Kidney (tissue), 14 donors: ENCODE measurements around the gene PPT1. TPM values are rescaled to one million over a fixed set of nuclear protein-coding genes. Genes with fewer than 3 reads are reported as not detected.

ENCODE experiments used
- DNase-seq, 5 donors: peaks; one replicate each; pipeline ENCODE4 v3.0.0-alpha.2; 2013 to 2020
- FAIRE-seq: peaks from 2 replicates; lab custom pipeline; 2012; peaks lifted over from hg19 to GRCh38; lab: Jason Lieb, UNC
- H3K27ac ChIP-seq, 2 donors: one replicate each; pipeline ENCODE4 v1.7.0; 2013; ENCODE audit warnings: low read depth in 2 of 2, low read length in 2 of 2, inconsistent platforms in 1 of 2
- H3K27me3 ChIP-seq: one replicate; pipeline ENCODE4 v1.7.1; 2013; ENCODE audit warnings: low read length, inconsistent platforms; ENCODE audit not compliant: control insufficient read depth, insufficient read depth
- H3K36me3 ChIP-seq, 3 donors: one replicate each; pipeline versions ENCODE4 v1.7.0 to v1.7.1; 2013; ENCODE audit warnings: low read length in 3 of 3, control low read depth in 1 of 3, inconsistent platforms in 1 of 3; ENCODE audit not compliant: insufficient read depth in 3 of 3, control insufficient read depth in 2 of 3
- H3K4me1 ChIP-seq, 3 donors: one replicate each; pipeline versions ENCODE4 v1.7.0 to v1.7.1; 2013; ENCODE audit warnings: low read length in 3 of 3, inconsistent platforms in 1 of 3, low read depth in 1 of 3; ENCODE audit not compliant: control insufficient read depth in 2 of 3, insufficient read depth in 2 of 3
- H3K4me3 ChIP-seq, 3 donors: one replicate each; pipeline versions ENCODE4 v1.7.0 to v1.8.1; 2013; ENCODE audit warnings: low read length in 3 of 3, control low read depth in 1 of 3, inconsistent platforms in 1 of 3
- H3K9ac ChIP-seq, 3 donors: one replicate each; pipeline versions ENCODE4 v1.7.0 to v1.7.1; 2013; ENCODE audit warnings: low read length in 3 of 3, control low read depth in 1 of 3, inconsistent platforms in 1 of 3
- H3K9me3 ChIP-seq, 3 donors: one replicate each; pipeline versions ENCODE4 v1.7.0 to v1.7.1; 2013; ENCODE audit warnings: low read length in 3 of 3, control low read depth in 1 of 3, inconsistent platforms in 1 of 3; ENCODE audit not compliant: control insufficient read depth in 2 of 3, insufficient read depth in 1 of 3
- CTCF ChIP-seq: IDR thresholded peaks from 3 replicates; pipeline ENCODE4 v1.5.1; 2012; ENCODE audit warnings: mild to moderate bottlenecking, moderate library complexity, borderline replicate concordance; ENCODE audit not compliant: insufficient read depth; ENCODE audit errors: extremely low read depth
- intact Hi-C: fragments of 100-400 bp; cut with DNase I; formaldehyde crosslinking; loops from one replicate; pipeline ENCODE4 v1.11.1; 2022
- polyA plus RNA-seq: library from polyadenylated mRNA; stranded (reverse); fragments of 350-450 nt; fragmentation: Illumina TruSeq; extraction: RNeasy Lipid Tissue Mini Kit (QIAGEN cat#74804); gene quantifications from one replicate; pipeline ENCODE4 v1.2.3, GENCODE V29; 2014; ENCODE audit warnings: low read depth, low replicate concordance; ENCODE audit not compliant: insufficient read depth
- total RNA-seq: library from RNA; stranded (reverse); fragmentation: NEBNext Ultra II Directional; extraction: Animal tissue kit (Norgen Biotek cat#: 25700); gene quantifications from one replicate; pipeline ENCODE4 v1.2.1, GENCODE V29; 2021
- donor health status: control.
- donor health status: control.
- donor health status: control.
- donor health status: control.
- donor health status: control.
- donor health status: DM: yes; HTN: yes; CAD: no.
- donor health status: Normal renal cell carcinoma (clear cell type).

Gene PPT1
- total and polyA plus RNA-seq, 2 donors from 2014 or later = 95.5 to 110 TPM

- no peak for TF ChIP-seq CTCF
- Histone ChIP-seq H3K9ac (no peak overlapping the region), H3K4me1 (peaks cover 0 to 10% (median 7%) of the 10 kb centered on the region in 3 donors), H3K36me3 (peaks cover 5 to 25% (median 17%) of the 10 kb centered on the region in 3 donors), H3K27ac (no peak overlapping the region), H3K9me3 (no peaks in the 10 kb centered on the region), H3K27me3 (no peaks in the 10 kb centered on the region), H3K4me3 (no peak overlapping the region)
- intact Hi-C loops = no loop called here
- DNase-seq (no peak), FAIRE-seq (no peak)
Observed at GRCh38 chr1:40056519-40057309, 40.3 kb downstream of the PPT1 start.

- H3K36me3 ChIP-seq = peaks cover 0 to 7% (median 3%) of the 10 kb centered on the region in 3 donors
- intact Hi-C loops = no loop called here
- no peak for TF ChIP-seq CTCF
- H3K4me1 ChIP-seq = peaks cover 0 to 8% (median 7%) of the 10 kb centered on the region in 3 donors
- H3K4me3 ChIP-seq = no peak overlapping the region
- H3K9ac ChIP-seq = no peak overlapping the region
- DNase-seq = no peak
- no peak for FAIRE-seq
- H3K9me3 ChIP-seq = no peaks in the 10 kb centered on the region
- H3K27me3 ChIP-seq = no peaks in the 10 kb centered on the region
- no peak overlapping the region for H3K27ac ChIP-seq
Observed at GRCh38 chr1:40053138-40053887, 43.7 kb downstream of the PPT1 start.

GRCh38 chr1:40050863-40051262 is 46.2 kb downstream of the PPT1 start:
- intact Hi-C loops = no loop called here
- FAIRE-seq (no peak), DNase-seq (no peak)
- Histone ChIP-seq H3K4me3 (no peak overlapping the region), H3K36me3 (peaks cover 0 to 7% (median 3%) of the 10 kb centered on the region in 3 donors), H3K4me1 (peaks cover 0 to 4% (median 0%) of the 10 kb centered on the region in 3 donors), H3K9ac (no peak overlapping the region), H3K27me3 (no peaks in the 10 kb centered on the region), H3K9me3 (no peaks in the 10 kb centered on the region), H3K27ac (no peak overlapping the region)
- TF ChIP-seq CTCF = no peak
